Measurements from ENCODE around the gene POP4. TPM values are rescaled to one million over a fixed set of nuclear protein-coding genes. Genes with fewer than 3 reads are reported as not detected.
A peak's percentile ranks its signal among the peaks of the same experiment; 100 is the strongest.

Gene POP4
- total and polyA plus RNA-seq, 9 of the 15 experiments (the other 6 are each of a cell fraction or from before 2014, with no cell fraction given) = 42.1 to 128 (median 99.0) TPM

DNA sequence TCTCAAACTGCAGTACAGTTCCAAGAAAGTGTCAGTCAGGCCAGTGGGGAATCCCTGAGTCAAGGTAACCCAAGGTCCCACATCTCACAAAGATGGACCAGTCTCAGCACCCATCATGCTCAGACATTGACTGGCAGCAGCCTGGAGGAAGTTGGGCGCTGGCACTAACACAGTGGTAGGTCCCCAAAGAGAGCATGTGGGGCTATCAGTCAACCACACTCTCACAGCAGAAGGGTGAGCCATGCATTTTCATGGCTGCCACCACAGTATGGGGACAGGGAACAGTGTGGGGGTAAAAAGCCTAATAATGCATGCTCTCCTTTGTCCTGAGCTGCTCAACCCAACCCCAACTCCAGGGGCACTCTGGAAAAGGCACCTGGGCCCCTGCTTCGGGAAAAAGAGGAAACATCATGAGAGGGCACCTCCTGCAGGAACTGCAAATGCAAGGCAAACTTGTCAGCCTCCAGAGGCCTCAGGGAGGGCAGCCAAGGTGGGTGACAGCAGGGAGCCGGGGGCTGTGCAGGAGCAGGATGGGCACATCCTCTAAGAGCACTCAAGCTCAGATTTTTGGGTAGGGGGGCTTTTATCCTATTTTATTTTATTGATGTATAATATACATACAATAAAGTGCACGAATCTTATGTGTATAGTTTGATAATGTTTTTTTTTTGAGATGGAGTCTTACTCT is 49.7 kb downstream of the POP4 start:
- POLR2A ChIA-PET = no interaction called here
- intact Hi-C loops (cut with micrococcal nuclease) = no loop called here
- no peak for TF ChIP-seq CLOCK (CRISPR knock-in tag; IDR thresholded peaks at IDR 0.05; ENCODE audit: borderline replicate concordance)
- TF ChIP-seq, protein P1, sequence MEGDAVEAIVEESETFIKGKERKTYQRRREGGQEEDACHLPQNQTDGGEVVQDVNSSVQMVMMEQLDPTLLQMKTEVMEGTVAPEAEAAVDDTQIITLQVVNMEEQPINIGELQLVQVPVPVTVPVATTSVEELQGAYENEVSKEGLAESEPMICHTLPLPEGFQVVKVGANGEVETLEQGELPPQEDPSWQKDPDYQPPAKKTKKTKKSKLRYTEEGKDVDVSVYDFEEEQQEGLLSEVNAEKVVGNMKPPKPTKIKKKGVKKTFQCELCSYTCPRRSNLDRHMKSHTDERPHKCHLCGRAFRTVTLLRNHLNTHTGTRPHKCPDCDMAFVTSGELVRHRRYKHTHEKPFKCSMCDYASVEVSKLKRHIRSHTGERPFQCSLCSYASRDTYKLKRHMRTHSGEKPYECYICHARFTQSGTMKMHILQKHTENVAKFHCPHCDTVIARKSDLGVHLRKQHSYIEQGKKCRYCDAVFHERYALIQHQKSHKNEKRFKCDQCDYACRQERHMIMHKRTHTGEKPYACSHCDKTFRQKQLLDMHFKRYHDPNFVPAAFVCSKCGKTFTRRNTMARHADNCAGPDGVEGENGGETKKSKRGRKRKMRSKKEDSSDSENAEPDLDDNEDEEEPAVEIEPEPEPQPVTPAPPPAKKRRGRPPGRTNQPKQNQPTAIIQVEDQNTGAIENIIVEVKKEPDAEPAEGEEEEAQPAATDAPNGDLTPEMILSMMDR (IDR thresholded peaks at IDR 0.05 in 2 of 3, conservative IDR thresholded peaks at IDR 0.05 in 1 of 3; ENCODE audit: insufficient read depth in 2 of 3, low read depth in 1 of 3, low read length in 3 of 3) = 0 out of 6 replicates have a peak, but pooled peaks of 1 of the 3 experiments have one; percentile 6
- Histone ChIP-seq H3K4me1 (replicated peaks in 1 of 2; ENCODE audit: control insufficient read depth in 2 of 2, insufficient read depth in 2 of 2, low read length in 2 of 2) (peaks cover 9 to 17% of the 10 kb centered on the region in 2 experiments; a peak in 4 of 5 replicates), H4K20me1 (replicated peaks; ENCODE audit: control insufficient read depth, insufficient read depth, low read length) (no peaks in the 10 kb centered on the region), H3K4me2 (ENCODE audit: insufficient read depth, low read length) (no peak overlapping the region), H3K27ac (ENCODE audit: extremely low read depth, low read depth, low read length) (no peak overlapping the region), H3K79me2 (ENCODE audit: control insufficient read depth, insufficient read depth, low read length) (no peaks in the 10 kb centered on the region), H2AFZ (ENCODE audit: low read depth, low read length) (no peak overlapping the region), H3K9me1 (ENCODE audit: control insufficient read depth, insufficient read depth, low read length) (no peaks in the 10 kb centered on the region), H3K9me3 (replicated peaks; ENCODE audit: control insufficient read depth, insufficient read depth, low read depth, low read length) (no peaks in the 10 kb centered on the region), H3K4me3 (no peak overlapping the region), H3K27me3 (ENCODE audit: control insufficient read depth in 2 of 2, insufficient read depth in 2 of 2, low read length in 2 of 2) (no peaks in the 10 kb centered on the region), H3K9ac (ENCODE audit: insufficient read depth in 1 of 2, low read depth in 2 of 2, low read length in 2 of 2) (no peak overlapping the region), H3K36me3 (ENCODE audit: control insufficient read depth, insufficient read depth, low read length) (no peaks in the 10 kb centered on the region)
- no peak for DNase-seq (ENCODE audit: extremely low read depth in 1 of 4, low spot score in 3 of 4)
- WGBS (ENCODE audit: insufficient coverage, low coverage, missing lambda C conversion rate) = 17% methylated on average over 4 of the region's 4 CpGs
- no peak for ATAC-seq
- CTCF ChIA-PET (ENCODE audit: low intra/inter-chr PET ratio) = no interaction called here
- in situ Hi-C loops (cut with MboI) = no loop called here
- FAIRE-seq = no peak
- no TSS peak for BruUV-seq (replicated peaks)

All from K562 (cell line).